Activated CD4-positive, alpha-beta T cell treated with anti-CD3 and anti-CD28 coated beads, Interleukin-2, amount 50 U/mL, for 24 hours (primary cell): ENCODE results near the gene ARL8A.
"Not testable (repeated sequence)": the region's sequence is repeated elsewhere in the genome, so short reads cannot be mapped to it uniquely, and the experiment has no call there.

ENCODE experiments used
- DNase-seq, 2 donors: peaks; one replicate each; pipeline ENCODE4 v3.0.0-alpha.2; 2020; ENCODE audit warnings: low read depth in 1 of 2, low spot score in 1 of 2

The ARL8A gene

DNA sequence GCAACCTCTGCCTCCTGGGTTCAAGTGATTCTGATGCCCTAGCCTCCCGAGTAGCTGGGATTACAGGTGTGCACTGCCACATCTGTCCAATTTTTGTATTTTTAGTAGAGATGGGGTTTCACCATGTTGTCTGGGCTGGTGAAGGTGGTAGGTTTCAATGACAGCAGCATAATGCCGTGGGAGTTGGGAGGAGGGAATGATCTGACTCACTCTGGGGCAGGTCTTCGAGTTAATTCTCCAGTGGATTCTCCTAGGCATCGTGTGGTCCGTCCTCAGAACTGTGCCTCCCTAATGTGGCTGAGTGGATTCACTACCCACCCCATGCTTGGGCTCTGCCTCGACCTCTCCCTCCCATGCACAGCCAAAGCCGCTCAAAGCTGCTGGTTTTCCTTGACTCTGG, 23.5 kb downstream of the ARL8A start:
- DNase-seq: no peak

DNA sequence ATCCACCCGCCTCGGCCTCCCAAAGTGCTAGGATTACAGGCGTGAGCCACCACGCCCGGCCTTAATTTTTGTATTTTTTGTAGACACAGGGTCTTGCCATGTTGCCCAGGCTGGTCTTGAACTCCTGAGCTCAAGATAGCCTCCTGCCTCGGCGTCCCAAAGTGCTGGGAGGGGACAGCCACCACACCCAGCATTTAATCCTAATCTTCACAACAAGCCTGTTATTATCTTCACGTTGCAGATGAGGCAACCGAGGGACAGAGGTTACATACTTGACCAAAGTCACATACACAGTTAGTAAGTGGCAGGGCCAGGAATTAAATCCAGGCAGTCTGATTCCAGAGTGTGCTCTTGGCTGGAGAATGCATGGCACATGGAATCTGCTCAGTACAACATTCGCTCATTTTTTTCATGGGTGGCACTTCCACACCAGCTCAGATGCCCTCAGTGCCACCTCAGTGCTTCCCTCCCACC, 26.6 kb downstream of the ARL8A start:
- no peak for DNase-seq

DNA sequence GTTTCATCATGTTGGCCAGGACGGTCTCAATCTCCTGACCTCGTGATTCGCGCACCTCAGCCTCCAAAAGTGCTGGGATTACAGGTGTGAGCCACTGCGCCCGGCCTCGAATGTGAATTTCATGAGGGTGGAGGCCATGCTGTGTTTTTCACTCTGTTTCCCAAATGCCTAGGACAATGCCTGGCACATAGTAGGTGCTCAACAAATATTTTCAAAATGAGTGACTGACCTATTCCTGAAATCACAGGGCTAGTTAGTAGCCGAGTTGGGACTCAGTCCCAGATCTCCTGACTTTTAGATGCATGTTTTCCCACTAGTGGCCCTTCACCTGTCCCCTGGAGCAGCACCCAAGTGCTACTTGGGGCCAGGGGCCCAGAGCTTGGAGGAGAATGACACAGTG, 28.2 kb downstream of the ARL8A start:
- no peak for DNase-seq

GRCh38 chr1:202113690-202114300, 30.7 kb downstream of the ARL8A start:
- DNase-seq: no peak

- no peak for DNase-seq
Observed at GRCh38 chr1:202112859-202113689, 31.5 kb downstream of the ARL8A start.

DNA sequence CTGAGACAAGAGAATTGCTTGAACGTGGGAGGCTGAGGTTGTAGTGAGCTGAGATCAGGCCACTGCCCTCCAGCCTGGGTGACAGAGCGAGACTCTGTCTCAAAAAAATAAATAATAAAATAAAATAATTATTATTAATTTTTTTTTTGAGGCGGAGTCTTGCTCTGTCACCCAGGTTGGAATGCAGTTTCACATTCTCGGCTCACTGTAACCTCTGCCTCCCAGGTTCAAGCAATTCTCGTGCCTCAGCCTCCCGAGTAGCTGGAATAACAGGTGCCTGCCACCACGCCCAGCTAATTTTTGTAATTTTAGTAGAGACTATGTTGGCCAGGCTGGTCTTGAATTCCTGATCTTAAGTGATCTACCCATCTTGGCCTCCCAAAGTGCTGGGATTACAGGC, 32.9 kb downstream of the ARL8A start:
- DNase-seq: not testable (repeated sequence)

- no peak for DNase-seq
Observed at GRCh38 chr1:202110977-202111376, 33.6 kb downstream of the ARL8A start.

- no peak for DNase-seq
Observed at GRCh38 chr1:202107801-202108731, 36.5 kb downstream of the ARL8A start.

- no peak for DNase-seq
Observed at GRCh38 chr1:202107321-202107761, 37.2 kb downstream of the ARL8A start.

GRCh38 chr1:202106340-202107254, 37.9 kb downstream of the ARL8A start:
- DNase-seq: no peak

DNA sequence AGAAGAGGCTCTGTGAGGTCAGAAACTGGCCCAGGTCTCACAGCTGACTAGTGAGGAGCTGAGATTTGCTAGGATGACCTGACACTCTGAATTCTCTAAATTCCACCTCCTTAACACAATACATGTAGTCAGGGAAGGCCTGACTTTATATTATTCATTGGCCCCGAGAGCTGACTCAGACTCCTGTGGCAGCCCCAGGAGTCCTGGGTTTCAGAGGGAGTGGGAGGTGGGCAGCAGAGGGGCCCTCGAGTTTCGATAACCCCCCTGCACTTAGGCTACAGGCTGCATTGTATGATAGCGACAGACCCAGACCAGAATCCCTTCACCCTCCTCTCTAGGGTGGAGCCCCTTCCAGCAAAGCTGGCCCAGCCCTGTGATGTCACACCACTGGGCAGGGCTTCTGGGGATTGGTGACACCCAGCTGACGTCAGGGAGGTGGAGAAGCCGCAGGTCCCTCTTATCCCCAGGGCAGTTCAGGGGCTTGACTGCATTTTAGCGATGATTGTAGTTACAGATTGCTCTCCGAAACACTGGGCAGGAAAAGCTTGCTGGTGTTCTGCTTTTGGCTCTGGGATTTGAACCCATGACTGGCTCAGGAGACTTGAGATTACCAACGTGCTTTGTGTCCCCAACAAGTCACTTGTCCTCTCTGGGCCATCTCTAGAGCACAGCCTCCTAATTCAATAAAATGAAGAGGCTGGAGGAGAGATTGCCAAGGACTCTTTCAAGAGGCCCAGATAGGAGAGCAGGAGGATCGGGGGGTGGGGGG, 38.8 kb downstream of the ARL8A start:
- no peak for DNase-seq

DNA sequence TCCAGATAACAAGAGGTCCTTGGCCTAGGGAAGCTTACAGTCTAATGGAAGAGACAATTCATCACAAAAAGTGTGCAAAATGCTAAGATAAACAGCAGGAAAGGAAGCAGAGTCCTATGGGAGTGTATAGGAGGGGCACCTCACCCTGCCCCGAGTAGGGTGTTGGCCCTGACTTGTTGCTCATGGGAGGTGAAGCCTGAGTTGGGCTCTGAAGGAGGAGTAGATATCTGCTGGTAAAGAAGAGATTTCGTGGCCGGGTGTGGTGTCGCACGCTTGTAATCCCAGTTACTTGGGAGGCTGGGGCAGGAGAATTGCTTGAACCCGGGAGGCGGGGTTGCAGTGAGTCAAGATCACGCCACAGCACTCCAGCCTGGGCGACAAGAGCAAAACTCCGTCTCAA, 40.5 kb downstream of the ARL8A start:
- no peak for DNase-seq

DNA sequence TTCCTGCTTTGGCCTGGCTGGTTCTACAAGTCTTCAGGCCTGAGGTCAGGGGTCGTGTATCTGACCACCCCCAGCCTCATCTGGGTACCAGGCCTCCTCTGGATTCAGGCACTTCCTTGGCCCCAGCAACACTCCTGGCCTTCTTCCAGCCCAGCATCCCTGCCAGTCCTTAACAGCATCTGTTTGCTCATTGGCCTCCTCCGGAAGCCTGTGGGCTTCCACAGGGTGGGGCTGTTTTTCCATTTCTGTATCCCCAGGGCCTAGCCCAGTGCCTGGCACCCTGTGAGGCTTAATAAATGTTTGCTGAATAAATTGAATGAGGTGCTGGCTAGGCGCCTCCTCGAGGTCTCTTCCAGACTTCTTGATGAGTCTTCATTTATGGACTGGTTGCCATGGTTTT, 43.4 kb downstream of the ARL8A start:
- DNase-seq: no peak

DNA sequence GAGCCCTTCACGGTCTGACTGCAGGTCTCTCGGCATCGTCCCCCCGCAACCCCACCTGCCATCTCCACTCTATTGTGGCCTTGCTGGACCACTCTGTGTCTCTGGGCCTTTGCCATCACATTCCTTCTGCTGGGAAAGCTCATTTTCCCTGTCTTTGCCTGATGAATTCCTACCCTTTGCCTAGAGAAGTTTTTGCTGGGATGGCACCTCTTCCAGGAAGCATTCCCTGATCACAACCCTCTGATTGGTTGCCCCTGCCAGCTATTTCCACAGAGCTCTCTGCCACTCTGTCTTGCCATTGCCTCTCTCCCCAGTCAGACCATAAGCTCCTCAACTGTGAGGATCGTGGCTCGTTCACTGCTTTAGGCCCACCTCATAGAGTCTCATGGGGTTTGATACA, 50.7 kb downstream of the ARL8A start:
- no peak for DNase-seq

- DNase-seq: no peak
Observed at GRCh38 chr1:202090994-202091393, 53.5 kb downstream of the ARL8A start.

DNA sequence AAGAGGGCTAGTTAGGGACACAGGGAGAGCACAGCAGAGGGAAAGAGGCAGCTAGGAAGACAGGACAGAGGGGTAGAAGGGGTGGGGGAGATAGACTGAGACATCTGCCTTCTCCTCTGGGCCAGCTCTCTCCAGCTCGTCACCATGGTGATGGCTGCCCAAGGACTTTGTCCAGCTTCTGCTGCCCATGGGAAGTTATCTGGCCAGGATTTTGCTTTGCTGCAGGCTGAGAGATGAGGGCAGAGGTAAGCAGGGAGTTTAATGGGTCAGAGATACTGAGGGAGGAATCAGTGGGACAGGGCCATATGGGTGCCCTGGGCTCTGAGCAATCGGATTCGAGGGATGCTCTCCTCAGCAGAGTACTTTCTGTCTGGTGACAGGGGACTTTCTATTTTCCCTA, 56.3 kb downstream of the ARL8A start:
- no peak for DNase-seq

- no peak for DNase-seq
Observed at GRCh38 chr1:202086579-202087350, 57.8 kb downstream of the ARL8A start.

DNA sequence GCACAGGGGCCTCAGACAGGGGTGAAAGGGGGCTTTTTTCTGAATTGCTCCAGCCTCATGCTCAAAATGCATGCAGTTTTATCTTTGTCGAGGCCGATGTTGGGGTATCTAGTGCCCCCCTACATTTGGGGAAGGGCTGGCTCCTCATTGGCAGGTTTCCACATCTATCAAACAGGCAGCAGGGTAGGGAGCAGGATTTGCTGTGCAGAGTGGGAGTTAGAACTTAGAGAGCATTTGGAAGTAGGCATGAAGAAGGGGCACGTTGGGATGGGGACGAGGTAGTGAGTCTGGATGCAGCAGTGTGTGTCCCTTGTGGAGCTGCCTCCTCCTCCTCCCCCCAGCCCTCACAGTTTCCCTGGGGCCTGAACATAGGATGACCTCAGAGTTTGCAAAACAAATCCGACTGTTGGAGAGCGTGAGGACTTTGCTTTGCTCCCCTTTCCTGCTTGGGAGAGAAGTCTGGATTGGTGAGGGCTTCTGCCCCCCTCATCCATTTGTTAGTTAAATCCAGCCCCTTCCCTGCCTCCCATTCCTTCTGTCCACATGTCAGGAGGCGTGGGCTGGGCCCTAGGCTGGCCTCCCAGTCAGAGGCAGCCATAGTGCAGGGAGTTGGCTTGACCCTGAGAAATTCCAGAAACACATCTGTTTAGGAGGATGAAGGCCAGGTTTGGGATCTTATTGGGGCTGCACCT, 58.7 kb downstream of the ARL8A start:
- DNase-seq: no peak
